Hematopoietic multipotent progenitor cell treated with erythropoietin and hydrocortisone succinate and interleukin-3 and kit ligand, for 17 days (in vitro differentiated cells): ENCODE measurements around the gene SYT15.
"Not testable (repeated sequence)": the region's sequence is repeated elsewhere in the genome, so short reads cannot be mapped to it uniquely, and the experiment has no call there.

Experiments used
- DNase-seq: peaks from one replicate; pipeline ENCODE4 v3.0.0-alpha.2; 2015; ENCODE audit warnings: low spot score

Gene SYT15

GRCh38 chr10:46556515-46557318 lies 22.2 kb upstream of the SYT15 start, which contains the start of gene GPRIN2:
TSS of gene GPRIN2 (minus strand) at chr10:46556658. CDS start at chr10:46550736, 5,922 bp downstream.
- DNase-seq = no peak

- no peak for DNase-seq
Measured at GRCh38 chr10:46557319-46558121, 21.4 kb upstream of the SYT15 start.

- DNase-seq = no peak
Measured at GRCh38 chr10:46558122-46558391, 20.9 kb upstream of the SYT15 start.

GRCh38 chr10:46558392-46559185 lies 20.3 kb upstream of the SYT15 start:
- no peak for DNase-seq

- no peak for DNase-seq
Measured at GRCh38 chr10:46559231-46559671, 19.7 kb upstream of the SYT15 start.

GRCh38 chr10:46560381-46560780 lies 18.5 kb upstream of the SYT15 start:
- DNase-seq = no peak

- no peak for DNase-seq
Measured at GRCh38 chr10:46560952-46561351, 18.0 kb upstream of the SYT15 start.

- DNase-seq = not testable (repeated sequence)
Measured at GRCh38 chr10:46565591-46566332, 13.2 kb upstream of the SYT15 start.

- DNase-seq = not testable (repeated sequence)
Measured at GRCh38 chr10:46567151-46567550, 11.8 kb upstream of the SYT15 start.

GRCh38 chr10:46570655-46571054 lies 8.3 kb upstream of the SYT15 start:
- not testable (repeated sequence) for DNase-seq

GRCh38 chr10:46572765-46573164 lies 6.2 kb upstream of the SYT15 start:
- DNase-seq = not testable (repeated sequence)

GRCh38 chr10:46573314-46573713 lies 5.6 kb upstream of the SYT15 start:
- DNase-seq = not testable (repeated sequence)

- DNase-seq = not testable (repeated sequence)
Measured at GRCh38 chr10:46573884-46574283, 5.0 kb upstream of the SYT15 start.

- DNase-seq = not testable (repeated sequence)
Measured at GRCh38 chr10:46577624-46578473, 1.1 kb upstream of the SYT15 start.

- DNase-seq = not testable (repeated sequence)
Measured at GRCh38 chr10:46579378-46579777, 450 bp downstream of the SYT15 start.

- DNase-seq = not testable (repeated sequence)
Measured at GRCh38 chr10:46581997-46582396, 3.1 kb downstream of the SYT15 start.

GRCh38 chr10:46582568-46582967 lies 3.6 kb downstream of the SYT15 start:
- not testable (repeated sequence) for DNase-seq

GRCh38 chr10:46584196-46584595 lies 5.3 kb downstream of the SYT15 start:
- DNase-seq = not testable (repeated sequence)

GRCh38 chr10:46585246-46585645 lies 6.3 kb downstream of the SYT15 start:
- DNase-seq = not testable (repeated sequence)

GRCh38 chr10:46587546-46587945 lies 8.6 kb downstream of the SYT15 start:
- not testable (repeated sequence) for DNase-seq

- not testable (repeated sequence) for DNase-seq
Measured at GRCh38 chr10:46588221-46588620, 9.3 kb downstream of the SYT15 start.
